Keratinocyte (primary cell): Measurements from ENCODE around the gene MCM9. TPM values are rescaled to one million over a fixed set of nuclear protein-coding genes. Genes with fewer than 3 reads are reported as not detected.

ENCODE experiments used
- DNase-seq: peaks from one replicate; pipeline ENCODE4 v3.0.0-alpha.2; 2011; ENCODE audit warnings: low read depth, missing footprints, low spot score
- FAIRE-seq: peaks from 2 replicates; lab custom pipeline; 2011; peaks lifted over from hg19 to GRCh38; lab: Jason Lieb, UNC
- H2AFZ ChIP-seq: 2 replicates; pipeline ENCODE4 v1.6.0; 2012; ENCODE audit warnings: low read length, control low read depth, inconsistent platforms; ENCODE audit not compliant: control insufficient read depth
- H3K27ac ChIP-seq: 2 replicates; pipeline ENCODE4 v1.5.1; 2011; ENCODE audit warnings: low read length; ENCODE audit not compliant: control insufficient read depth, insufficient read depth
- H3K27me3 ChIP-seq: 3 replicates; pipeline ENCODE4 v1.6.0; 2011; ENCODE audit warnings: low read length; ENCODE audit not compliant: control insufficient read depth, insufficient read depth; ENCODE audit errors: extremely low read depth
- H3K36me3 ChIP-seq, 2 experiments: 2 replicates in 1 of 2; 3 replicates in 1 of 2; pipeline ENCODE4 v1.5.1; 2011; ENCODE audit warnings: low read length in 2 of 2, mild to moderate bottlenecking in 1 of 2; ENCODE audit not compliant: control insufficient read depth in 2 of 2, insufficient read depth in 2 of 2; ENCODE audit errors: extremely low read depth in 1 of 2
- H3K4me1 ChIP-seq: 3 replicates; pipeline ENCODE4 v1.5.1; 2011; ENCODE audit warnings: low read length; ENCODE audit not compliant: control insufficient read depth, insufficient read depth; ENCODE audit errors: extremely low read depth
- H3K4me2 ChIP-seq: 3 replicates; pipeline ENCODE4 v1.6.0; 2011; ENCODE audit warnings: low read depth, low read length; ENCODE audit not compliant: control insufficient read depth, insufficient read depth; ENCODE audit errors: extremely low read depth
- H3K4me3 ChIP-seq, 3 experiments: fragments of 200-600 bp in 1 of 3; sonication (generic) in 1 of 3; 2 replicates in 2 of 3; 3 replicates in 1 of 3; pipeline ENCODE4 v1.5.1; 2011 to 2016; ENCODE audit warnings: low read length in 3 of 3, mild to moderate bottlenecking in 3 of 3, control low read depth in 2 of 3, inconsistent platforms in 1 of 3, low read depth in 1 of 3, mixed read lengths in 1 of 3, mixed run types in 1 of 3, moderate library complexity in 1 of 3; ENCODE audit not compliant: control insufficient read depth in 2 of 3, insufficient read depth in 2 of 3; ENCODE audit errors: extremely low read depth in 1 of 3
- H3K79me2 ChIP-seq: 2 replicates; pipeline ENCODE4 v1.6.0; 2012; ENCODE audit warnings: low read length; ENCODE audit not compliant: control insufficient read depth, insufficient read depth
- H3K9ac ChIP-seq: 3 replicates; pipeline ENCODE4 v1.6.0; 2011; ENCODE audit warnings: low read length; ENCODE audit not compliant: control insufficient read depth, insufficient read depth; ENCODE audit errors: extremely low read depth
- H3K9me1 ChIP-seq: 3 replicates; pipeline ENCODE4 v1.6.0; 2011; ENCODE audit warnings: low read length; ENCODE audit not compliant: control insufficient read depth, insufficient read depth; ENCODE audit errors: extremely low read depth
- H3K9me3 ChIP-seq: 2 replicates; pipeline ENCODE4 v1.5.1; 2012; ENCODE audit warnings: low read depth, low read length; ENCODE audit not compliant: control insufficient read depth
- H4K20me1 ChIP-seq: 3 replicates; pipeline ENCODE4 v1.6.0; 2011; ENCODE audit warnings: low read length; ENCODE audit not compliant: control insufficient read depth, insufficient read depth; ENCODE audit errors: extremely low read depth
- CTCF ChIP-seq, 3 experiments: IDR thresholded peaks in 1 of 3; conservative IDR thresholded peaks in 1 of 3; optimal IDR thresholded peaks in 1 of 3; 2 replicates in 2 of 3; 3 replicates in 1 of 3; pipeline versions ENCODE3 to v1.5.1; 2011; ENCODE audit warnings: low read length in 3 of 3, mild to moderate bottlenecking in 3 of 3, moderate library complexity in 2 of 3, control low read depth in 1 of 3, inconsistent platforms in 1 of 3; ENCODE audit not compliant: insufficient read depth in 2 of 3; ENCODE audit errors: extremely low read depth in 1 of 3
- EZH2 ChIP-seq: IDR thresholded peaks from one replicate; pipeline ENCODE4 v1.6.1; 2012; ENCODE audit warnings: inconsistent platforms, mild to moderate bottlenecking, low read length, moderate library complexity
- dilution Hi-C: fragments of 300-500 bp; cut with MboI; formaldehyde crosslinking; loops from one replicate; pipeline ENCODE4 v1.7.0; 2020; ENCODE audit warnings: low sequenced_read_pairs; ENCODE audit not compliant: extremely low pct_ligation_motif_present
- polyA plus RNA-seq, 5 experiments: library from polyadenylated mRNA; depleted of rRNA in 3 of 5; stranded (reverse) in 3 of 5; stranded (forward) in 1 of 5; unstranded in 1 of 5; fragments of >200 nt; gene quantifications; 1 replicate in 1 of 5; 2 replicates in 3 of 5; 3 replicates in 1 of 5; pipeline versions ENCODE4 v1.2.1 to v1.2.3, GENCODE V29; 2011 to 2012; ENCODE audit warnings: missing spikeins in 2 of 5, low read depth in 1 of 5, low replicate concordance in 1 of 5

Gene MCM9
- polyA plus RNA-seq, 1 donor (not counting 4 experiments of a cell fraction or from before 2014, with no cell fraction given) = 3.1 TPM

- no peak for TF ChIP-seq EZH2
- no peaks in the 10 kb centered on the region for H3K9me3 ChIP-seq
- peaks cover 9 to 14% of the 10 kb centered on the region in 2 experiments for H3K36me3 ChIP-seq
- H3K4me1 ChIP-seq = no peaks in the 10 kb centered on the region
- FAIRE-seq = no peak
- no peak overlapping the region for H3K9ac ChIP-seq
- no peaks in the 10 kb centered on the region for H4K20me1 ChIP-seq
- no peak overlapping the region for H2AFZ ChIP-seq
- H3K79me2 ChIP-seq = no peaks in the 10 kb centered on the region
- dilution Hi-C loops = no loop called here
- no peaks in the 10 kb centered on the region for H3K9me1 ChIP-seq
- no peak overlapping the region for H3K27ac ChIP-seq
- no peaks in the 10 kb centered on the region for H3K27me3 ChIP-seq
- no peak for DNase-seq
- no peak overlapping the region for H3K4me2 ChIP-seq
- H3K4me3 ChIP-seq = no peak overlapping the region
These were observed 13.9 kb downstream of the MCM9 start for GRCh38 chr6:118921084-118921483.

- H3K9me1 ChIP-seq = no peaks in the 10 kb centered on the region
- H3K4me2 ChIP-seq = no peak overlapping the region
- no peak for FAIRE-seq
- no peaks in the 10 kb centered on the region for H3K4me1 ChIP-seq
- H3K9me3 ChIP-seq = no peaks in the 10 kb centered on the region
- H2AFZ ChIP-seq = no peak overlapping the region
- H3K79me2 ChIP-seq = no peaks in the 10 kb centered on the region
- dilution Hi-C loops = no loop called here
- no peak for TF ChIP-seq CTCF (optimal IDR thresholded peaks at IDR 0.05 in 1 of 3, IDR thresholded peaks at IDR 0.05 in 1 of 3, conservative IDR thresholded peaks at IDR 0.05 in 1 of 3; ENCODE audit: extremely low read depth in 1 of 3, insufficient read depth in 2 of 3, low read length in 3 of 3)
- TF ChIP-seq EZH2 = no peak
- H3K27me3 ChIP-seq = no peaks in the 10 kb centered on the region
- DNase-seq = no peak
- H4K20me1 ChIP-seq = no peaks in the 10 kb centered on the region
- peaks cover 7 to 18% of the 10 kb centered on the region in 2 experiments for H3K36me3 ChIP-seq
- H3K9ac ChIP-seq = no peak overlapping the region
- no peak overlapping the region for H3K27ac ChIP-seq
- no peak overlapping the region for H3K4me3 ChIP-seq
These were observed 16.6 kb downstream of the MCM9 start for GRCh38 chr6:118918329-118918725.
